Stimulated activated naive CD8-positive, alpha-beta T cell treated with anti-CD3 and anti-CD28 coated beads, Interleukin-15, amount 100 ng/mL, for 72 hours (primary cell): ENCODE measurements around the gene SCAI.
"Not testable (repeated sequence)": the region's sequence is repeated elsewhere in the genome, so short reads cannot be mapped to it uniquely, and the experiment has no call there.

Source experiments
- ATAC-seq: fragments of 150-1000 bp; cut with Tn5 transposase; 2 replicates; pipeline ENCODE4 v1.10.0; 2021; ENCODE audit warnings: mild to moderate bottlenecking, moderate library complexity
- DNase-seq, 2 donors: peaks; one replicate each; pipeline ENCODE4 v3.0.0; 2021 to 2022
- H3K27ac Mint-ChIP-seq, 2 donors: one replicate each; pipeline ENCODE4 v1.8.0; 2022; ENCODE audit warnings: mild to moderate bottlenecking in 2 of 2, mixed read lengths in 2 of 2, moderate library complexity in 2 of 2
- H3K27me3 Mint-ChIP-seq: one replicate; pipeline ENCODE4 v1.8.0; 2022; ENCODE audit warnings: mixed read lengths
- H3K4me1 Mint-ChIP-seq: one replicate; pipeline ENCODE4 v1.8.0; 2022; ENCODE audit warnings: mild to moderate bottlenecking, mixed read lengths
- H3K4me3 Mint-ChIP-seq, 2 donors: one replicate each; pipeline ENCODE4 v1.8.0; 2022; ENCODE audit warnings: mild to moderate bottlenecking in 2 of 2, mixed read lengths in 2 of 2, moderate library complexity in 1 of 2
- H3K9me3 Mint-ChIP-seq, 2 donors: one replicate each; pipeline ENCODE4 v1.8.0; 2022; ENCODE audit warnings: mixed read lengths in 2 of 2

SCAI gene

DNA sequence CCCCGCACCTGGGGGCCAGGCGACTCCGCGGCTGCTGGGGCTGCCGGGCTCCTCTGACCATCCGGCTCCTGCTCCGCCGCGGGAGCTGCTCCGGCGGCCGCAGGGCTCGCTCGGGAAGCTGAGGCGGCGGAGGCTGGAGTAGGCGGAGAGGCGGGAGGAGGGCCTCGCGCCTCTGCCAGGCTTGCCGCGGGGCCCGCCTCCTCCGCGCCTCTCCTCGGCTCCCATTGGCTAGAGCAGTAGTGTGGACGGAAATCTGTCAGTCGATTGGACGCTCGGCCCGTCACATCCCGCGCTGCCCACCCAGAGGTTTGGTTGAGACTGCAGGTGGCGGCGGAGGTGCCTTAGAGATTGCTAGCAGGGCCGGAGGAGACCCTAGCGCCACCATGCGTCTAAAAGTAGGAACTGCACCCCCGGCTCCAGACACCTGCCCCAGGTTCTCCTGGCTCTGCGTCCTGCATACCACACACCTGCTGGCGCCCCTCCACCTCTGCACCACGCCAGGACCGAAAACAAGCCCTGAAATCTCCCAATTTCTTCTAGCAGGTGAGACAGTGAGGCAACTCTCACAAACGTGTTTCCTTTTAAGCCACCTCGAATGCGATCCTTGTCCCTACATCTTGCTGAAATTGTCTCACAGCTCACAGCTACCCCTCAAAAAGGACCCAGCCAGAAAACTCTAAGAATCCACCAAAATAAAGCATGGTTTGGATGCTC is at the start of gene SCAI:
Gene SCAI, minus strand, starts transcription at position 152 of the 714 bp plus-strand sequence. Its CDS starts 91 bp downstream, at position 61.
- ATAC-seq (peak; percentile 99), DNase-seq (peak; percentile 99)
- Mint-ChIP-seq H3K4me1 (peaks cover 34% of the 10 kb centered on the region), H3K4me3 (peak within 1 kb of the TSS; percentile 93 to 98), H3K9me3 (no peaks in the 10 kb centered on the region), H3K27ac (peak within 1 kb of the TSS; percentile 91 to 98), H3K27me3 (no peaks in the 10 kb centered on the region)

- peak in 1 of 2 donors; percentile 29 for DNase-seq
- peaks cover 67% of the 10 kb centered on the region for H3K4me1 Mint-ChIP-seq
- H3K27me3 Mint-ChIP-seq, result no peaks in the 10 kb centered on the region
- H3K4me3 Mint-ChIP-seq, result peak overlapping the region; percentile 87 to 95
- peak overlapping the region; percentile 88 to 97 for H3K27ac Mint-ChIP-seq
- no peaks in the 10 kb centered on the region for H3K9me3 Mint-ChIP-seq
- ATAC-seq, result peak; percentile 8
Observed at GRCh38 chr9:125190361-125190801, 47.1 kb upstream of the SCAI start.

GRCh38 chr9:125189361-125190289 is 46.3 kb upstream of the SCAI start, which contains the start of gene PPP6C:
Gene PPP6C, minus strand, starts transcription at chr9:125189803. Its CDS starts 85 bp downstream, at chr9:125189718.
- H3K4me1 Mint-ChIP-seq, result peaks cover 65% of the 10 kb centered on the region

GRCh38 chr9:125189011-125189360 is 45.7 kb upstream of the SCAI start:
- no peaks in the 10 kb centered on the region for H3K9me3 Mint-ChIP-seq
- peaks cover 64% of the 10 kb centered on the region for H3K4me1 Mint-ChIP-seq
- H3K27me3 Mint-ChIP-seq, result no peaks in the 10 kb centered on the region
- ATAC-seq (peak; percentile 11), DNase-seq (peak; percentile 35 to 39)
- peak overlapping the region; percentile 88 to 97 for H3K27ac Mint-ChIP-seq
- H3K4me3 Mint-ChIP-seq, result peak overlapping the region; percentile 87 to 95

More at GRCh38 chr9:125189361-125190289, 46.3 kb upstream of the SCAI start, which contains the start of gene PPP6C:
- DNase-seq, result peak; percentile 97
- H3K4me3 Mint-ChIP-seq, result peak within 1 kb of the TSS; percentile 87 to 95
- H3K27me3 Mint-ChIP-seq, result no peaks in the 10 kb centered on the region
- H3K27ac Mint-ChIP-seq, result peak within 1 kb of the TSS; percentile 88 to 97
- ATAC-seq, result peak; percentile 98
- no peaks in the 10 kb centered on the region for H3K9me3 Mint-ChIP-seq

GRCh38 chr9:125183561-125183960 is 40.2 kb upstream of the SCAI start:
- peaks cover 72% of the 10 kb centered on the region for H3K4me1 Mint-ChIP-seq
- H3K9me3 Mint-ChIP-seq, result peaks cover 0 to 8% of the 10 kb centered on the region in 2 donors
- H3K4me3 Mint-ChIP-seq, result no peak overlapping the region
- no peaks in the 10 kb centered on the region for H3K27me3 Mint-ChIP-seq
- ATAC-seq (no peak), DNase-seq (no peak)
- no peak overlapping the region for H3K27ac Mint-ChIP-seq

GRCh38 chr9:125183054-125183453 is 39.7 kb upstream of the SCAI start:
- ATAC-seq (no peak), DNase-seq (no peak)
- peaks cover 0 to 8% of the 10 kb centered on the region in 2 donors for H3K9me3 Mint-ChIP-seq
- H3K4me3 Mint-ChIP-seq, result no peak overlapping the region
- H3K27me3 Mint-ChIP-seq, result no peaks in the 10 kb centered on the region
- peaks cover 72% of the 10 kb centered on the region for H3K4me1 Mint-ChIP-seq
- no peak overlapping the region for H3K27ac Mint-ChIP-seq

DNA sequence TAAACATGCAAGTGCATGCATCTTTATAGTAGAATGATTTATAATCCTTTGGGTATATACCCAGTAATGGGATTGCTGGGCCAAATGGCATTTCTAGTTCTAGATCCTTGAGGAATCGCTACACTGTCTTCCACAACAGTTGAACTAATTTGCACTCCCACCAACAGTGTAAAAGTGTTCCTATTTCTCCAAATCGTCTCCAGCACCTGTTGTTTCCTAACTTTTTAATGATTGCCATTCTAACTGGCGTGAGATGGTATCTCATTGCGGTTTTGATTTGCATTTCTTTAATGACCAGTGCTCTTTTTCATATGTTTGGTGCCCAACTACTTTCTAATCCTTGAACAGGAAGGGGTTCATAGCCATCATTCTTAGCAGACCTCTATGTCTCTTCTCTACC is 38.4 kb upstream of the SCAI start:
- not testable (repeated sequence) for H3K4me3 Mint-ChIP-seq, H3K27ac Mint-ChIP-seq, H3K27me3 Mint-ChIP-seq, DNase-seq, H3K9me3 Mint-ChIP-seq, ATAC-seq
- peaks cover 62% of the 10 kb centered on the region for H3K4me1 Mint-ChIP-seq

DNA sequence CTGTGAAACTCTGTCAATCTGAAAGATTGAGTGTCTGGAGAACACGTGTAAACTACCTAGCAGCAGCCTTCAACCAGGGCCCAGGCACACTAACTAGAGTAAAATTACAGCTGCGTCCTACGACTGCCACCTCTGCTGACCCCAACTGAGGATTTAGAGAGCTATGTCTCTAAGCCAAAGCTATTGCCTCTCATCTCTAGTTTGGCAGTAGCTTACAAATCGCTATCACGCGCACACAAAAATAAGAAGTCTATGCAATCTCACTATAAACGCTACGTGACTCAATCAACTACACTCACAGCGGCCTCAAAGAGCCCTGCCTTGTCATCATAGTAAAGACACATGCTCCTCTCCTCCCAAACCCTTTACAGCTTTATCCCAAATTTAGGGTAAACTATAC is 37.5 kb upstream of the SCAI start:
- Mint-ChIP-seq H3K4me1 (peaks cover 71% of the 10 kb centered on the region), H3K27ac (no peak overlapping the region), H3K9me3 (peaks cover 0 to 8% of the 10 kb centered on the region in 2 donors), H3K4me3 (no peak overlapping the region), H3K27me3 (no peaks in the 10 kb centered on the region)
- DNase-seq, result no peak
- ATAC-seq, result no peak

- not testable (repeated sequence) for H3K4me3 Mint-ChIP-seq, H3K27ac Mint-ChIP-seq, H3K27me3 Mint-ChIP-seq, H3K9me3 Mint-ChIP-seq, ATAC-seq, DNase-seq
- H3K4me1 Mint-ChIP-seq, result peaks cover 63% of the 10 kb centered on the region
Observed at GRCh38 chr9:125179776-125180175, 36.4 kb upstream of the SCAI start.

GRCh38 chr9:125177888-125178287 is 34.6 kb upstream of the SCAI start:
- Mint-ChIP-seq H3K4me3 (no peak overlapping the region), H3K4me1 (peaks cover 62% of the 10 kb centered on the region), H3K27ac (no peak overlapping the region), H3K27me3 (no peaks in the 10 kb centered on the region), H3K9me3 (peaks cover 0 to 8% of the 10 kb centered on the region in 2 donors)
- ATAC-seq, result no peak
- no peak for DNase-seq

- Mint-ChIP-seq H3K4me3 (no peak overlapping the region), H3K27me3 (no peaks in the 10 kb centered on the region), H3K27ac (peak overlapping the region in 1 of 2 donors; percentile 14), H3K4me1 (peaks cover 62% of the 10 kb centered on the region), H3K9me3 (peaks cover 0 to under 1% of the 10 kb centered on the region in 2 donors)
- ATAC-seq (no peak), DNase-seq (no peak)
Observed at GRCh38 chr9:125176636-125177035, 33.3 kb upstream of the SCAI start.

DNA sequence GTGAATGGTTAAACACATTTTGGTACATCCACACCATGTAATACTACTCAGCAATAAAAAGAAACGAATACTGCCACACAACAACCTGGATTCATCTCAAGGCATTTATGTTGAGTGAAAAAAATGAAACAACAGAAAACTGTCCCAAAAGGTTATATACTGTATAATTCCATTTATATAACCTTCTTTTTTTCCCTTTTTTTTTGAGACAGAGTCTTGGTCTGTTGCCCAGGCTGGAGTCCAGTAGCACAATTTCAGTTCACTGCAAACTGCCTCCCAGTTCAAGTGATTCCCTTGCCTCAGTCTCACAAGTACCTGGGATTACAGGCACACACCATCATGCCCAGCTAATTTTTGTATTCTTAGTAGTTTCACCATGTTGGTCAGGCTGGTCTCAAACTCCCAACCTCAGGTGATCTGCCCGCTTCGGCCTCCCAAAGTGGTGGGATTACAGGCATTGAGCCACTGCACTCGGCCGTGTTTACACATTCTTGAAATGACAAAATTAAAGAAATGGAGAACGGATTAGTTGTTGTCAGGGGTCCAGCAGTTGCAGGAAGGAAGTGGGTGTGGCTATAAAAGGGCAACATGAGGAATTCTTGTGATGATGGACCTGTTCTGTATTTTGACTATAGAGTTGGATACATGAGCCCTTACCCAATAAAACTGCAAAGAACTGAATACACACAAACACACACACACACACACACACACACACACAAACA is 28.9 kb upstream of the SCAI start:
- Mint-ChIP-seq H3K4me1 (peaks cover 43% of the 10 kb centered on the region), H3K4me3 (no peak overlapping the region), H3K27ac (peak overlapping the region in 1 of 2 donors; percentile 82), H3K9me3 (no peaks in the 10 kb centered on the region), H3K27me3 (no peaks in the 10 kb centered on the region)
- no peak for ATAC-seq
- no peak for DNase-seq

DNA sequence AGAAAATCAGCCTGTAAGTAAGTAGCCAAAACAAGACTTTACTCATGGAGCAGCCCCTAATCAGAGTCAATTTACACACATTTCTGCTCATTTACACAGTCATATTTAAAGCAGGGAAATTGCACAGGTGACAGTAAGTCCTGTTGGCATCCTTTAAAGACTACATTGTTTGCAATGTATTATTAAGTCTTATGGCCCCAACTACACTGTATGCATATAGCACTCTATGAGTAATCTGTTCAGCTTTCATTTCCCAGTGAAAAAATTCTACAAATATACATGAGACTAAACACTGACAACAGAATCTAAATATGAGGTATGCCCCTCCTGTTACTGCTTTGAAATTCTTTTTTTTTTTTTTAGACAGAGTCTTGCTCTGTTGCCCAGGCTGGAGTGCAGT is 26.6 kb upstream of the SCAI start:
- Mint-ChIP-seq H3K4me3 (no peak overlapping the region), H3K27ac (no peak overlapping the region), H3K27me3 (no peaks in the 10 kb centered on the region), H3K9me3 (no peaks in the 10 kb centered on the region), H3K4me1 (peaks cover 30% of the 10 kb centered on the region)
- DNase-seq, result no peak
- no peak for ATAC-seq

DNA sequence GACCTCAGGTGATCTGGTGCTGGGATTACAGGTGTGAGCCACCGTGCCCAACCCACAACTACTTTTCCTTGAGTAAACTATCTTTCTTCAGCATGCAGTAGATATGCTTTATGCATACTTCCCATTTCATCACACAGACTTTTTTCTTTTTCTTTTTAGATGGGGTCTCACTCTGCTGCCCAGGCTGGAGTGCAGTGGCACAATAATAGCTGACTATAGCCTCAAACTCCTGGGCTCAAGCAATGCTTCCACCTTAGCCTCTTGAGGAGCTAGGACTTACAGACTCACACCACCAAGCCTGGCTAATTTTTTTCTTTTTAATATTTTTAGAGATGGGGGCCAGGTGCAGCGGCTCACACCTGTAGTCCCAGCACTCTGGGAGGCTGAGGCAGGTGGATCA is 23.4 kb upstream of the SCAI start:
- DNase-seq, result no peak
- Mint-ChIP-seq H3K27ac (no peak overlapping the region), H3K4me1 (peaks cover 14% of the 10 kb centered on the region), H3K27me3 (no peaks in the 10 kb centered on the region), H3K9me3 (no peaks in the 10 kb centered on the region), H3K4me3 (no peak overlapping the region)
- no peak for ATAC-seq

- H3K27me3 Mint-ChIP-seq, H3K9me3 Mint-ChIP-seq, ATAC-seq, H3K4me1 Mint-ChIP-seq, H3K4me3 Mint-ChIP-seq, DNase-seq, H3K27ac Mint-ChIP-seq: not testable (repeated sequence)
Observed at GRCh38 chr9:125162891-125163290, 19.6 kb upstream of the SCAI start.
